Measurements from ENCODE around the gene FOSL1.
A peak's percentile ranks its signal among the peaks of the same experiment; 100 is the strongest.

Gene FOSL1

GRCh38 chr11:65919141-65919572, 19.0 kb upstream of the FOSL1 start, which contains the start of gene DRAP1:
Gene DRAP1 (plus strand): TSS chr11:65919426. CDS start chr11:65919502, 76 bp downstream.
- DNase-seq: peak; percentile 96

- DNase-seq: no peak
Observed at GRCh38 chr11:65918211-65919140, 18.3 kb upstream of the FOSL1 start, which contains the start of gene C11orf68. Gene C11orf68 (minus strand): TSS chr11:65919062. CDS start chr11:65919031, 31 bp downstream.

GRCh38 chr11:65917434-65918210, 17.4 kb upstream of the FOSL1 start:
- DNase-seq: no peak

- DNase-seq: no peak
Observed at GRCh38 chr11:65917077-65917433, 16.9 kb upstream of the FOSL1 start.

- DNase-seq: no peak
Observed at GRCh38 chr11:65916391-65916790, 16.2 kb upstream of the FOSL1 start.

- DNase-seq: no peak
Observed at GRCh38 chr11:65915821-65916251, 15.6 kb upstream of the FOSL1 start.

- no peak for DNase-seq
Observed at GRCh38 chr11:65915101-65915820, 15.1 kb upstream of the FOSL1 start.

GRCh38 chr11:65912845-65913244, 12.7 kb upstream of the FOSL1 start:
- DNase-seq: no peak

- no peak for DNase-seq
Observed at GRCh38 chr11:65911682-65912568, 11.7 kb upstream of the FOSL1 start.

- no peak for DNase-seq
Observed at GRCh38 chr11:65907878-65908277, 7.7 kb upstream of the FOSL1 start.

GRCh38 chr11:65906602-65907001, 6.4 kb upstream of the FOSL1 start:
- no peak for DNase-seq

GRCh38 chr11:65903715-65904114, 3.5 kb upstream of the FOSL1 start:
- no peak for DNase-seq

GRCh38 chr11:65903068-65903481, 2.9 kb upstream of the FOSL1 start:
- no peak for DNase-seq

- DNase-seq: no peak
Observed at GRCh38 chr11:65900899-65901180, 652 bp upstream of the FOSL1 start.

GRCh38 chr11:65899356-65900124, 648 bp downstream of the FOSL1 start:
- no peak for DNase-seq

GRCh38 chr11:65898656-65899355, 1.4 kb downstream of the FOSL1 start:
- no peak for DNase-seq

GRCh38 chr11:65897020-65897471, 3.1 kb downstream of the FOSL1 start:
- no peak for DNase-seq

- no peak for DNase-seq
Observed at GRCh38 chr11:65896034-65896999, 3.9 kb downstream of the FOSL1 start.

GRCh38 chr11:65895482-65895981, 4.7 kb downstream of the FOSL1 start:
- no peak for DNase-seq

All from NCI-H1048 (cell line).